NCI-H2107 treated with DMSO at 0.1 percent for 48 hours (cell line): ENCODE measurements around the gene EFCAB9.

Experiments
- DNase-seq: peaks from one replicate; lab custom pipeline; 2025; ENCODE audit not compliant: unreplicated experiment; lab: John Stamatoyannopoulos, UW

Gene EFCAB9

DNA sequence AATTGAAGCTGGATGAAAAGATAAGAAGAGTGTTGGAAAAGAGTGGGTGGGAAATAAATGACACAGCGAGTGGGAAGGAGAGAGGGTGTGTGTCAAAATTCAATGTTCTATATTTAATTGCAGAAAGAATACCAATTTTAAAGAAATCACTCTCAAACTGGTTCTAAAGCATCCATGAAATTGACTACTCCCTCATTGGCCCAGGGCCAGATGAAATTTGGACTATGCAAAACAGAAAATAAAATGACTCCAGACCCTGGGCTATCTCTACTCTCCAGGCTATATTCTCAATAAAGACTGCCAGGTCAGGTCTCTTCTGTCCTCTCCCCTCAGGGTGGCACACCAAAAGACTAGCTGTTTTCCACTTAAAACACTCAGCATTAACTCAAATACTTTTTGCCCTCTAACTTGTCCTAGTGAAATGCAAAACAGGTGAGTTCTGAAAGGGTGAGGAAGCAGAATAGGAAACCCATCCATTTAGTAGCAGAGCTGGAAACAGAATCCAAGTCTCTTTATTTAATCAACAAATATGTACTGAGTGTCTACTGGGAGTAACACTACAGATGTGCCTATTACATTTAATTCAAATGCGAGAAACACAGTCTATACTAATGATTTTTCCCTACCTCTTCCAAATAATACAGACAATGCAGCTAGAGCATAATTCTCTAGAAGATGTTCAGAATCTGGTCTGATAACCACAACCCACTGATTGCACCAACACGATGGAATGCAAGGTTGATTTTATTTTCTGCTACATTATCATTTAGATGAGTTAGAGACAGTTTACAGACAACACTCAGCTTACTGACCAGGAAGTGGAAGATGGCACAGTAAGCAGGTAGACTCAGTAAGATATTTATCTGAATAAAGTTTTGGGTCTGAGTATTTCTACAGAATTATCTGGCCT, 42.1 kb downstream of the EFCAB9 start:
- DNase-seq = no peak

DNA sequence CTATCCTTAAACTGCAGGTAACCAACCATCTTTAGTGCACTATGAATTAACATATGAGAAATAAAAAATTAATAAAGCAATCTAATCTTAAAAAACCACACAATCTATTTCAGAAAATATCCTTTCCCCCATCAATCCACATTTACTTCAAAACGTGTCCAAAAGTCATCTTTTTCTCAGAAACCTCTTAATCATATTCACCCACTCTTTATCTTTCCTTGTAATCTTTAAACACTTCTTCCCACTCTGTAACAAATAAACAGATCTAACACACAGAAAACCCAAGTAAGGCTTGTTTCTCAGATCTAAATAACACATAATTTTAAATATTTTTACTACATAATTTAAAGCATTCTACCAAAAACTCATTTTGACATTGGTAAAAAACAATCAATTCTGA, 44.4 kb downstream of the EFCAB9 start:
- DNase-seq = no peak

DNA sequence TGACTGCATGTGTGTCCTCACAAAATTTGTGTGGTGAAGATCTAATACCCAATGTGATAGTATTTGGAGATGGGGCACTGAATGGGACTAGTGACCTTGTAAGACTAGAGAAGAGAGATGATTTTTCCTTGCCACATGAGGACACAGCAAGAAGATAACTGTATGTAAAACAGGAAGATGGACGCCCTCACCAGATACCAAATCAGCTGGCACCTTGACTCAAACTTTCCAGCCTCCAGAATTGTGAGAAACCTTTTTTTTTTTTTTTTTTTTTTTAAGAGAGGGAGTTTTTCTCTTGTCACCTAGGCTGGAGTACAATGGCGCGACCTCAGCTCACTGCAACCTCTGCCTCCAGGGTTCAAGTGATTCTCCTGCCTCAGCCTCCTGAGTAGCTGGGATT, 49.3 kb downstream of the EFCAB9 start:
- no peak for DNase-seq

DNA sequence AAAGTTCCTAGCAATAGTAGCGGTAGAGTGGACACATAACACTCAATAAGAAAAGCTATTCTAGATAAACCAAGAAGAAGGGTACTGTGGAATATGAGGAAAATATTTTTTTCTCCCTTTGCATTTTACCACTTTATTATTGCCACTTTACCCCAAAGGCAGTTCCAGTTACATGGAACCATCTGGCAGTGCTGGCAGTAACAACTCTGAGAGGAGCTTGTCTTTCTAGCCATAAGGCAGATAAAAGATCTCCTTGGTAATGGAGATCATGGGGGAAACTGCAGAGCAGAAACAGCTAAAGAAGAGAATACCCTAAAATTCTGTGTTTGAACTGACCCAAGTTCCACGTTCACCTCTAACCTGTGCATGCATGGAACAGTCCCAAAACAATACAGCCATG, 51.1 kb downstream of the EFCAB9 start:
- DNase-seq = no peak

DNA sequence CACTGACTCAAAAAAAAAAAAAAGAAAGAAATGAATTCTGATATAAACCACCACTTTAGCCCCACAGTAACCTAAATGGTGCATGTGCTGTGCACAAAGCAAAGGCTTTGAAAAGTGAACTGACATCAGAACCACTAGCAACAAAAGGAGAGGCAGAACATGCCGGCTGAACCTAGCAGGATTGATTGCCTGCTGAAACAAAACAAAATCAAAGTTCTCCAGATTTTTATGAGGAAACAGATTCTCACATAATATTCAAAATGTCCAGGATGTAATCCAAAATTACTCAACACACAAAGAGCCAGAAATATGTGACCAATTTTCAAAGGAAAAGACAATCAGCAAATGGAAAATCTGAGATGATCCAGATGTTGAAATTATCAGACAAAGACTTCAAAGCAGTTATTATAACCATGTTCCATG, 51.7 kb downstream of the EFCAB9 start:
- DNase-seq = no peak

DNA sequence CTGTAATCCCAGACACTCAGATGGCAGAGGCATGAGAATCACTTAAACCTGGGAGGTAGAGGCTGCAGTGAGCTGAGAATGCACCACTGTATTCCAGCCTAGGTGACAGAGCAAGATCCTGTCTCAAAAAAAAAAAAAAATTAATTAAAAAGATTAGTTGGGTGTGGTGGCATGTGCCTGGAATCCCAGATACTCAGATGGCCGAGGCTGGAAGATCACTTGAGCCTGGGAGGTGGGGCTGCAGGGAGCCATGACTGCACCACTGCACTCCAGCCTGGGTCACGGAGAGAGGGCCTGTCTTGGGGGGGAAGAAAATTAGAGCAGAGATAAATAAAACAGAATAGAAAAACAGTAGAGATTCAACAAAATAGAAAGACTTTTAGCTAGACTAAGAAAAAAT, 54.7 kb downstream of the EFCAB9 start:
- no peak for DNase-seq

DNA sequence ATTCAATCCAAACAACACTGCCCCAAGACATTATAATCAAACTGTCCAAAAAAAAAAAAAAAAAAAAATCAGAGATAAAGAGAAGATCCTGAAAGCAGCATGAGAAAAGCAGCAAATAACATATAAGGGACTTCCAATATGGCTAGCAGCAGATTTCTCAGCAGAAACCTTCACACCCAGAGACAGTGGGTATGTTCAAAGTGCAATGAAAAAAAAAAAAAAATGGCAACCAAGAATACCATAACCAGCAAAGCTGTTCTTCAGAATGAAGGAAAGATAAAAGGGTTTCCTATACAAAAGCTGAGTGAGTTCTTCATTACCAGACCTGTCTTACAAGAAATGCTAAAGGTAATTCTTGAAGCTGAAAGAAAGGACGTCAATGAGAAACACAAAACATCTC, 57.4 kb downstream of the EFCAB9 start:
- no peak for DNase-seq

DNA sequence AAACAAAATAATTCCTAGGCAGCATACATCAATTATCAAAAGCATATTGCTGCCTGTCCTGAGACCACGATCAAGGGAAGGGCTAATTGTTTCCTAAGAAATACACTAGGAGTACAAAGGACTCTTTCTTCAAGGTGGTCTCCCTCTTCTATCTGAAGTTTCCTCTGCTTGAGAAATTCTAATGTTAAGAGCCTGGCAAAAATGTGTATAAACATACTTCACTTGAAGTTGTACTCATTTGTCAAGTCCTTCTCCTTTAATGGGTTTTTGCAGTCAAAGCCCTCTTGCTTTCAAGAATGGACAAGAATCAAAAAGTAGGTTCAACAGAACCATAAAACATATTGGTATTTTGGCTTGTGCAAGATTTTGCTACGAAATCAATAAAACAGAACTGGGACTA, 58.5 kb downstream of the EFCAB9 start:
- no peak for DNase-seq
